OCI-LY3 (cell line): Measurements from ENCODE around the gene CHTF18.

Experiments
- H2AFZ ChIP-seq: fragments of 200-600, 300-600 bp; shearing (Covaris generic); 2 replicates; pipeline ENCODE4 v1.6.0; 2014; ENCODE audit warnings: antibody characterized with exemption, low read depth, low read length
- H3K27ac ChIP-seq: fragments of 200-600, 300-600 bp; sonication (generic); 2 replicates; pipeline ENCODE4 v1.5.1; 2014; ENCODE audit warnings: mild to moderate bottlenecking, low read length, moderate library complexity, mixed read lengths
- H3K27me3 ChIP-seq: fragments of 200-600, 300-600 bp; sonication (generic); 2 replicates; pipeline ENCODE4 v1.6.1; 2014; ENCODE audit warnings: low read depth, low read length, mixed read lengths
- H3K36me3 ChIP-seq: fragments of 200-600, 300-600 bp; sonication (generic); replicated peaks from 2 replicates; pipeline ENCODE3; 2014; ENCODE audit warnings: low read depth, low read length, mixed read lengths
- H3K4me1 ChIP-seq: fragments of 300-600, 200-600 bp; sonication (generic); 2 replicates; pipeline ENCODE4 v1.6.1; 2014; ENCODE audit warnings: low read length, mixed read lengths
- H3K4me2 ChIP-seq: fragments of 200-600, 300-600 bp; sonication (generic); 2 replicates; pipeline ENCODE4 v1.6.1; 2014; ENCODE audit warnings: low read length, mixed read lengths
- H3K4me3 ChIP-seq: fragments of 300-600, 200-600 bp; sonication (generic); 2 replicates; pipeline ENCODE4 v1.5.1; 2014; ENCODE audit warnings: antibody characterized with exemption, mild to moderate bottlenecking, low read length, moderate library complexity
- H3K79me2 ChIP-seq: fragments of 300-600, 200-600 bp; shearing (Covaris generic); 2 replicates; pipeline ENCODE4 v1.6.1; 2014; ENCODE audit warnings: mild to moderate bottlenecking, low read length, mixed read lengths
- H3K9ac ChIP-seq: fragments of 300-600, 200-600 bp; shearing (Covaris generic); 2 replicates; pipeline ENCODE4 v1.6.0; 2014; ENCODE audit warnings: mild to moderate bottlenecking, low read length, moderate library complexity
- H3K9me3 ChIP-seq: fragments of 200-600, 300-600 bp; shearing (Covaris generic); 2 replicates; pipeline ENCODE4 v1.6.1; 2014; ENCODE audit warnings: low read length, mixed read lengths; ENCODE audit not compliant: insufficient read depth
- H4K20me1 ChIP-seq: fragments of 200-600, 300-600 bp; sonication (generic); 2 replicates; pipeline ENCODE4 v1.6.1; 2016; ENCODE audit warnings: low read length, mixed read lengths; ENCODE audit not compliant: insufficient read depth
- CTCF ChIP-seq: fragments of 200-600, 300-600 bp; sonication (generic); IDR thresholded peaks from 2 replicates; pipeline ENCODE4 v1.5.1; 2014; ENCODE audit warnings: antibody characterized with exemption, low read length, low read depth
- EZH2phosphoT487 ChIP-seq: fragments of 200-600 bp; shearing (Covaris generic); IDR thresholded peaks from 2 replicates; pipeline ENCODE4 v1.6.1; 2018; ENCODE audit warnings: antibody characterized with exemption, mixed run types, low read depth

CHTF18 gene

GRCh38 chr16:781346-782010, 6.9 kb upstream of the CHTF18 start:
- no peak overlapping the region for H3K27ac ChIP-seq
- no peak overlapping the region for H2AFZ ChIP-seq
- no peaks in the 10 kb centered on the region for H4K20me1 ChIP-seq
- no peak overlapping the region for H3K4me2 ChIP-seq
- no peak for TF ChIP-seq CTCF
- TF ChIP-seq EZH2phosphoT487: no peak
- H3K9me3 ChIP-seq: no peaks in the 10 kb centered on the region
- H3K36me3 ChIP-seq: no peaks in the 10 kb centered on the region
- no peaks in the 10 kb centered on the region for H3K79me2 ChIP-seq
- H3K4me3 ChIP-seq: no peak overlapping the region
- H3K4me1 ChIP-seq: no peaks in the 10 kb centered on the region
- peaks cover 20% of the 10 kb centered on the region for H3K27me3 ChIP-seq
- no peak overlapping the region for H3K9ac ChIP-seq

DNA sequence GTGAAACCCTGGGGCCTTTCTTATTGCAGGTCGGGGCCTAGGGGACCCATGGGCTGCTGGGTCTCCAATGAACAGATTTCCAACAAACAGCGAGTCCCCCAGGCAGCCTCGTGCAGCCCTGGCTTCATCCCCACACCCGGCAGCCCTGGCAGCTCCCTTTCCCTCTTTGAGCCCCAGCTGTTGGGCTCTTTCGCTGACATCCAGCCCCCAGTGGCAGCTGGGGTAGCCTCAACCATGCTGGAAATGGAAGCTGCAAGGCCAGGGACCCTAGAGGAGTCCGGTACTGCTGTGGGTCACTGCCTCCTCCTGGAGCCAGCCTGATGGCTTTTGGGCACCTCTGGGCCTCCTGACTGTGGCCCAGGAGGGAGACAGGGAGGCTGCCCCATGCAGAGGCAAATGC, 6.2 kb upstream of the CHTF18 start:
- H2AFZ ChIP-seq: no peak overlapping the region
- H3K4me3 ChIP-seq: no peak overlapping the region
- H3K9ac ChIP-seq: no peak overlapping the region
- no peaks in the 10 kb centered on the region for H4K20me1 ChIP-seq
- H3K36me3 ChIP-seq: no peaks in the 10 kb centered on the region
- peaks cover 20% of the 10 kb centered on the region for H3K27me3 ChIP-seq
- peaks cover 5% of the 10 kb centered on the region for H3K79me2 ChIP-seq
- H3K4me1 ChIP-seq: peaks cover 4% of the 10 kb centered on the region
- no peak overlapping the region for H3K27ac ChIP-seq
- H3K9me3 ChIP-seq: no peaks in the 10 kb centered on the region
- TF ChIP-seq CTCF (no peak), EZH2phosphoT487 (no peak)
- H3K4me2 ChIP-seq: no peak overlapping the region

GRCh38 chr16:782766-783403, 5.5 kb upstream of the CHTF18 start:
- H4K20me1 ChIP-seq: no peaks in the 10 kb centered on the region
- no peak overlapping the region for H3K27ac ChIP-seq
- H3K36me3 ChIP-seq: no peaks in the 10 kb centered on the region
- TF ChIP-seq CTCF (no peak), EZH2phosphoT487 (no peak)
- no peak overlapping the region for H3K4me3 ChIP-seq
- peaks cover 11% of the 10 kb centered on the region for H3K79me2 ChIP-seq
- H3K4me2 ChIP-seq: no peak overlapping the region
- H3K27me3 ChIP-seq: peaks cover 17% of the 10 kb centered on the region
- H3K9me3 ChIP-seq: no peaks in the 10 kb centered on the region
- no peak overlapping the region for H3K9ac ChIP-seq
- no peak overlapping the region for H2AFZ ChIP-seq
- peaks cover 6% of the 10 kb centered on the region for H3K4me1 ChIP-seq

GRCh38 chr16:783404-784161, 4.8 kb upstream of the CHTF18 start:
- Histone ChIP-seq H2AFZ (no peak overlapping the region), H3K9me3 (no peaks in the 10 kb centered on the region), H3K27ac (no peak overlapping the region), H3K36me3 (no peaks in the 10 kb centered on the region), H3K4me2 (no peak overlapping the region), H4K20me1 (no peaks in the 10 kb centered on the region), H3K27me3 (peaks cover 11% of the 10 kb centered on the region), H3K4me1 (peaks cover 6% of the 10 kb centered on the region), H3K9ac (no peak overlapping the region), H3K79me2 (peaks cover 14% of the 10 kb centered on the region), H3K4me3 (no peak overlapping the region)
- TF ChIP-seq EZH2phosphoT487: no peak
- TF ChIP-seq CTCF: no peak
